GM18511 (cell line): ENCODE measurements around the gene IFNL2.
"Not testable (repeated sequence)": the region's sequence is repeated elsewhere in the genome, so short reads cannot be mapped to it uniquely, and the experiment has no call there.

Source experiments
- ATAC-seq: cut with Tn5 transposase; IDR thresholded peaks from one replicate; pipeline ENCODE4 v1.9.1; 2021; ENCODE audit warnings: mild to moderate bottlenecking, moderate library complexity; ENCODE audit not compliant: unreplicated experiment

The IFNL2 gene

GRCh38 chr19:39252458-39252857 lies 15.7 kb upstream of the IFNL2 start:
- ATAC-seq = no peak

- no peak for ATAC-seq
These were observed 14.6 kb upstream of the IFNL2 start for GRCh38 chr19:39253374-39254149.

DNA sequence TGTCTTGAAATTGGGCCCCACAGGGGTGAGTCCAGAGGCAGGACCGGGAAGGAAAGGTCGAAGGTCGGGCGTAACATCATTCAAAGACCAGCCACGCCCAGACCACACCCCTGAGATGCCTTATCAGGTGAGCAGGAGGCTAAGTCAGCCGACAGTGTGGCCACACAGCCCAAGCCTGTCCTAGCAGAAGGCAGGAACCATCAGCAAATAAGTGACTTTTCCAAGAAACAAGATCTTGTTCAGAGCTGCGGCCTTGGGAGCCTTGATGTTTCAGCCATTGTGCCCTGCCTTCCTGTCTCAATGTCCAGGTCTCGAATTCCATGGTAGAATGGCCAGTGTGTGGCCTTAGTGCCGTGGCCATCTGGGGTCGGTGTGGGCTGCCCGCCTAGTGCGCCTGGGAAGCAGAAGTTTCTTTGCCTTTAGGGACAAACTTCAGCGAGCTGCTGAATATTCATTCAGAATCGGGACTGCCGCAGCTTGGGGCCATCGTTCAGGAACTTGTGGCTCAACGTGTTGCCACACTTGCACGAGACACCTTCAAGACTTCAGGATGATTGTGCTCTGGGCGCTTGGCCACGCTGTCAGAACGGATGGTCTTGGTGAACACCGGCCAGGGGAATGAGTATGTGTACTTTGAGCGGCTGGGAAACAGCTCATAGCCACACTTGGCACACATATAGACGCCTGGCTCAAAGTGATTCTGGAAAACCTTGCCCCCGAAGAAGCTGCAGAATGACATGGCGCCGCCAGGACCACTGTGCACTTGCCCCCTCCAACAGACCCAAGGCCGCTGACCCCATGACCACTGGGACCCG lies 13.5 kb upstream of the IFNL2 start:
- no peak for ATAC-seq

GRCh38 chr19:39257227-39257626 lies 11.0 kb upstream of the IFNL2 start:
- ATAC-seq = no peak

DNA sequence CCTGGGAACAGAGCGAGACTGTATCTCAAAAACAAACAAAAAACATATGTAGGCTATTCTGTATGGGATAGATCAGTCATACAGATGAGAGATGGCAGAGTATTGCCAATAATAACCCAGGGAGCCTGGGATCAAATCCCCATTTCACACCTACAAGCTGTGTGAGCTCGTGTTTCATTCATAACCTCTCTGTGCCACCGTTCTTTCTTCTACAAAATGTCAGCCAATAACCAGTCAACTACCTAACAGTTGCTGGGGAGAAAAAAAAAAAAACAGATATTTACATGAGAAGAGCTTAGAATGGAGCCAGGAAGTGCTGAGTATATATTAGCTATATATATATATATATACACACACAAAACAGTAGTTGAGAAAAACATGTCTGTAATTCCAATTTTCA lies 6.5 kb upstream of the IFNL2 start:
- no peak for ATAC-seq

- ATAC-seq = no peak
These were observed 5.7 kb upstream of the IFNL2 start for GRCh38 chr19:39262496-39262895.

- no peak for ATAC-seq
These were observed 4.3 kb upstream of the IFNL2 start for GRCh38 chr19:39263912-39264305.

- ATAC-seq = no peak
These were observed 3.6 kb upstream of the IFNL2 start for GRCh38 chr19:39264306-39265290.

- ATAC-seq = no peak
These were observed 2.8 kb upstream of the IFNL2 start for GRCh38 chr19:39265321-39265916.

- not testable (repeated sequence) for ATAC-seq
These were observed 481 bp downstream of the IFNL2 start for GRCh38 chr19:39268531-39269223.

DNA sequence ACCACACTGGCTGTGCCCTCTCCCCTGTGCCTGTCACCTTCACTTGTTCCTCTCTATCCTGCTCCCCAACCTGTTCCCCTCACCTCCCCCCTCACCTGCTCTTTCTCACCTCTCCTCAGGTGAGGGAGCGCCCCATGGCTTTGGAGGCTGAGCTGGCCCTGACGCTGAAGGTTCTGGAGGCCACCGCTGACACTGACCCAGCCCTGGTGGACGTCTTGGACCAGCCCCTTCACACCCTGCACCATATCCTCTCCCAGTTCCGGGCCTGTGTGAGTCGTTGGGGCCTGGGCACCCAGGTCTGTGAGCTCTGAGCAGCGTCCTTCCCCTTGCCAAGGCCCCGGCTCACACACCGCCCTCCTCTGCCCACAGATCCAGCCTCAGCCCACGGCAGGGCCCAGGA lies 1.2 kb downstream of the IFNL2 start:
- ATAC-seq = not testable (repeated sequence)

DNA sequence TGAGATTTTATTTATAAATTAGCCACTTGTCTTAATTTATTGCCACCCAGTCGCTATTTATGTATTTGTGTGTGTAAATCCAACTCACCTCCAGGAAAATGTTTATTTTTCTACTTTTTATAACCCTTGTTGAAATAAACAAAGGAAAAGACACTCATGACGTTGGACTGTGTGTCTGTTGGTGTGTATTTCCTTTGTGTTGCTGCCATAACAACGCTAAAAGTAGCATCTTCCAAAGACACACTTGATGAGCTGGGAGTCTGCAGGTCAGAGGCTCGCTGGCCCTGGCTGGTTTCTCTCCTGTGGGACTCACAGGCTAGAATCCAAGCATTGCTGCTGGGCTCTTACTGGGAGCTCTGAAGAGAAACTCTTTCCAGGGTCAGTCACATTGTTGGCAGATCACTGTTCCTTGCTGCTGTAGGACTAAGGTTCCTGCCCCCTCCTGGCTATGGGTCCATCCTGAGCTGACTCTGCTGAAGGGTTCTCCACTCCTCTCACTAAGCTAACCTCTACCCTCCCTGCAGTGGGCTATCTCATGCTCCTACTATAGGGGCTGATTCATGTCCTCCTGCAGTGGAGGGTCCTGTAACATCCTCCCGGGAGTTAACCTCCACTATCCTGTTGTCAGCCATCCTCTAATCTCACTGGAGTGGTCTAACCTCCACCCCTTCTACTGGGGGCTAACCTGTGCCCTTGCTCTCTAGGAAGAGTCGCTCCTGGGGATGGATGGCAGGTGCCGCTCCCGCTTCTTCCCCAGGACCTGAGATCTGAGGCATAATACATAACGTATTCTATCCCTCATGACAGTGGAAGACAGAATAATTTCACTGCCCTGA lies 2.1 kb downstream of the IFNL2 start:
- no peak for ATAC-seq

DNA sequence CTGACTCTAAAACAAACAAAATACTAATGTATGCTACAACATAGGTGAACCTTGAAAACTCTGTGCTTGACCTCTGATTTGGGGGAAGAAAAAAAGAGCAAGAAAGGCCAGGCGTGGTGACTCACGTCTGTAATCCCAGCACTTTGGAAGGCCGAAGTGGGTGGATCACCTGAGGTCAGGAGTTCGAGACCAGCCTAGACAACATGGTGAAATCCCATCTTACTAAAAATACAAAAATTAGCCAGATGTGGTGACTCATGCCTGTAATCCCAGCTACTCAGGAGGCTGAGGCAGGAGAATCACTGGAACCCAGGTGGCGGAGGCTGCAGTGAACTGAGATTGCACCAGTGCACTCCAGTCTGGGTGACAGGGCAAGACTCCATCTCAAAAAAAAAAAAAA lies 5.7 kb downstream of the IFNL2 start:
- not testable (repeated sequence) for ATAC-seq

DNA sequence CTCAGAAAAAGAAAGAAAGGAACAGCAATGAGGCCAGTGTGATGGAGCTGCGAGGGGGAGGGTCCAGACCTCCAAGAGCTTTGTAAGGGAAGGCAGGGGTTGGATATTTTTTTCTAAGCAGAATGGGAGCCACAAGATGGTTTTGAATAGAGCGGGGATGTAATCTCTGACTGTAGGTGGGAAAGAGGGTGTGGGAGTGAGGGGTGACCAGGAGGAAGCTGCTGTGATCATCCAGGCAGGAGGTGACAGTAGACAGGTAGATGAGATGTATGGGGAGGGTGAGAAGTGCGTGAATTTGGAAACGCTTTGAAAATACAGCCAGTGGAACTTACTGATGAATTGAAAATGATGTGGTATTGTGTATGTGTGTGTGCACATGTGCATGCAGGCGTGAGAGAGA lies 7.4 kb downstream of the IFNL2 start:
- ATAC-seq = no peak

DNA sequence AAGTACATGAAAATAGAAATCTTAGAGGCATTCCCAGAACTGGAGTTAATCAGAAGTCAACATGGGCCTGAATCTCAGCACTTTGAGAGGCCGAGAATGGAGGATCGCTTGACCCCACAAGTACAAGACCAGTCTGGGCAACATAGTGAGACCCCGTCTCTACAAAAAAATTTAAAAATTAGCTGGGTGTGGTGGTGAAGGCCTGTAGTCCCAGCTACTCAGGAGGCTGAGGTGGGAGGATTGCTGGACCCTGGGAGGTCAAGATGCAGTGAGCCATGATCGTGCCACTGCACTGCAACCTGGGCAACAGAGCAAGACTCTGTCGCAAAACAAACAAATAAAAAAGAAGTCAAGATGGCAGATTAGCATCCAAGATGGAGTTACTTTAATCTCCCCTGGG lies 8.5 kb downstream of the IFNL2 start:
- ATAC-seq = no peak

DNA sequence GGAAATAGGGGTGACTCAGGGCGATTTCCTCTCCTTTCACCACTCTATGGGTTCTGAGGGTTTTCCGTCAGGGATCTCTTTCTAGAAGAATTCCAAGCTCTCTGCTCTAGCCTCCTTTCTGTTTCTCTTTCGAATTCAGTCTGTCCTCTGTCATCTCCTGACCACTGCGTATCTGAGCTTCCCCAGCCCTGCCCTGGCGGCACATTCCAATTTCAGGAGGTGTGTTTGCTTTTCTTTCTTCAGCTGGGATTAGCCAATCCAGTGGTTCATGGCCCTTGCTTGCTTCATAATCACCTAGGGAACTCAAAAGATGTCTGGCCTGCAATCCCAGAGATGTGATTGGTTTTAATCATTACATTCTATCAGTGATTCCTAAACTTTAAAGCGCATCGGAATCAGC lies 9.4 kb downstream of the IFNL2 start:
- ATAC-seq = no peak

DNA sequence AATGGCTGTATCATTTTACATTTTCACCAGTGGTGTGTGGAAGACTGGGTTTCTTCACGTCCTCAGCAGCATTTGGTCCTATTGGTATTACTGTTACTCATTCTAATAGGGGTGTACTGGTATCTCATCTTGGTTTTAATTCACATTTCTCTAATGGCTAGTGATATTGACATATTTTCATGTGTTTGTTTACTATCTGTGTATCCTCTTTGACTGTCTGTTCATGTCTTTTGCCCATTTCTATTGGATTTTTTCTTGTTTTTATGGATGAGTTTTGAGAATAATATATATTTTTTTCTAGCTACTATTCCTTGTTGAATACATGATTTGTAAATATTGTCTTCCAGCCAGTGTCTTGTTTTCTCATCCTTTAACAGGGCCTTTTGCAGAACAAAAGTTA lies 13.8 kb downstream of the IFNL2 start:
- ATAC-seq = no peak

- ATAC-seq = no peak
These were observed 15.8 kb downstream of the IFNL2 start for GRCh38 chr19:39284032-39284431.

DNA sequence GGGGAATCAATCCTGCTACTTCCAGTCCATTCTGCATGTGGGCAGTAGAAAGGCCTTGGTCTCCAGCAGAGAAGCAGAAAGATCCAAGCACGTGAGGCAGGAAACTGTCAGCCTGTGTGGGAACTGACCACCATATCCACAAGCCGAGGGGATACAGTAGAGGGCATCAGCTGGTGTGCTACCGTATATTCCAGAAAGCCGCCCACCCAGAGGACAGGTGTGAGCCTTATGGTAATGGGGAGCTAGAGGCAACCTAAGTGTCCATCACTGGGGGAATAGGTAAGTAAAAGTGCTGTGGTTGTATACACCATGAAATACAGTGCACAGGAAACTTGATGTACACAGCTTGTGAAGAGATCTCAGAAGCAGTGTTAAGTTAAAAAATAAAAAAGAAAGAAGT lies 25.2 kb downstream of the IFNL2 start:
- ATAC-seq = no peak
